Tibial nerve (tissue), 4 donors: ENCODE data around the gene AQP12A.

Experiments used
- CTCF ChIP-seq, 5 experiments: fragments of 200-600 bp in 3 of 5; fragments of 450-650 bp in 2 of 5; sonication (generic) in 3 of 5; IDR thresholded peaks; one replicate each; pipeline ENCODE4 v1.5.1; 2016 to 2019; ENCODE audit warnings: antibody characterized with exemption in 5 of 5, mild to moderate bottlenecking in 3 of 5, moderate library complexity in 2 of 5
- EP300 ChIP-seq, 2 donors: sonication (generic); formaldehyde crosslinking; IDR thresholded peaks; one replicate each; pipeline ENCODE4 v1.6.1; 2017; ENCODE audit warnings: antibody characterized with exemption in 2 of 2, mild to moderate bottlenecking in 1 of 2
- POLR2A ChIP-seq, 2 donors: fragments of 450-650 bp; IDR thresholded peaks; one replicate each; pipeline ENCODE4 v1.6.1; 2017; ENCODE audit warnings: antibody characterized with exemption in 2 of 2, mild to moderate bottlenecking in 2 of 2, moderate library complexity in 2 of 2

DNA sequence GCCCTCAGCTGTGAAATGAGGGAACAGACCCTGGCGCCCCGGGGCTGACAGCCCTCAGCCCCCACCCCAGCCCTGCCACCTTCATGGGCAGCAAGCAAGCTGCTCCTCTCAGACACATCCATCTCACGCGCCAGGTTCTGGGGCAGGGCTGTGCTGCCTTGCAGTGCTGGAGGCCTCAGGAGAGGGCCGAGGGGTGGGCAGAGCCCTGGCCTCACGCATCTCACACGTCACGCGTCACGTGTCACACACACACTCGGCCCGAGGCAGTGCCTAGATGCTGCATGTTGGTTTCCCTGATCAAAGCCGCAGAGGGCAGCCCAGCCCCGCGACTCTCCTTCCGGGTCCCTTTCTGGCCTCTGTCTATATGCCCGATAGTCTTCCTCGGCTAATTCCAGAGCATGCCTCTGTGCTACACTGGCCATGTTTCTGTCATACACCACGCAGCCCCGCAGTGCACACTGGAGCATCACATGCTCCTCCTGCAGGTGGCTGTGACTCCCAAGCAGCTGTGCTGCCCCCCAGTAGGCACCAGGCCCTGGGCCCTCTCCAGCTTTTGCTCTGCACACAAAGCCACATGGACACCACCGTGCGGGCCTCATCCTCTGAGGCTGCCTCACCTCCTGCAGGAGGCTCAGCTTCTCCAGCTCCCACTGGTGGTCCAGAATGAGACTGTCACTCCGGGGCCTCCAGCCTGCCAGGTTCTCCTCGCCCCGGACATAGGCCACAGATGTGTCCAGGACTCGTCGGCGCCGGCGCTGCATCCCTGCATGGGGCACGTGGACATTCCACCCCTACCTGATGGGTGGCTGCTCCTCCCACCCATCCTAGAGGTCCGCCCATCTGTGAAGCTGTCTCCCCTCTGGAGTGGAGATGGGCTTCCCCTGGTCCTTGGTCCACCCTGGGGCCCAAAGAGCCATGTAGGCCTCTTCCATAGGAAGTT lies 31.4 kb downstream of the AQP12A start:
- no peak for TF ChIP-seq EP300 (IDR thresholded peaks at IDR 0.05)
- no peak for TF ChIP-seq CTCF (IDR thresholded peaks at IDR 0.05)
- no peak for TF ChIP-seq POLR2A (IDR thresholded peaks at IDR 0.05)
